Measurements from ENCODE around the gene PRPF19. TPM values are rescaled to one million over a fixed set of nuclear protein-coding genes. Genes with fewer than 3 reads are reported as not detected.

PRPF19 gene
- total and polyA plus RNA-seq, 2 of the 8 experiments (the other 6 are each of a cell fraction or from before 2014, with no cell fraction given): 107 to 141 TPM

DNA sequence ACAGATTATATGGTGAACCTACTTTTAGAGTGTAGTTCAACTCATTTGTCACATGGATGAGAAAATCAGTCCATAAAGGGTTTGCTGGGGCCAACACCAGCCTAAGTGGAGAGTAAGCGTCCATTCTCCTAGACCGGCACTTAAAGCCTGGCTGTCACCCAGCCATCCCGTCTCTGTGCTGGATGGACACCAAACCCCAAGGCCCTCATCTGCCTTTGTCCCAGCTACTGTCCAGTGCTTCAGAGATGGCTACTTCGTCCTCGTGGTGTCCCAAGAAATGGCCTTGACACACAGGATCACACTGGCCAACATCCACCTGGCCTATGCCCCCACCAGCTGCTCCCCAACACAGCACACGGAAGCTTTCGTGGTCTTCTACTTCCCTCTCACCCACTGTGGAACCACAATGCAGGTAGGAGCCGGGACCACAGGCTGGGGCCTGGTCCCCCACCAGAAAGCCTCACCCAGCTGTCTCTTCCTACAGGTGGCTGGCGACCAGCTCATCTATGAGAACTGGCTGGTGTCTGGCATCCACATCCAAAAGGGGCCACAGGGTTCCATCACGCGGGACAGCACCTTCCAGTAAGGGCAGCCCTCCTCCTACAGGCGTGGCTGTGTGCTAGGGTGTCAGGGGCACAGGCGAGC, 35.5 kb downstream of the PRPF19 start (continued):
- TF ChIP-seq FOSL1 (IDR thresholded peaks at IDR 0.05; ENCODE audit: insufficient read depth, low read depth, low read length): no peak
